Upper lobe of left lung (tissue), 4 donors: Measurements from ENCODE around the gene MYH7B.

Experiments
- EP300 ChIP-seq, 4 donors: sonication (generic); formaldehyde crosslinking; IDR thresholded peaks; one replicate each; pipeline ENCODE4 v1.5.1; 2017; ENCODE audit warnings: antibody characterized with exemption in 4 of 4, control low read depth in 2 of 4
- POLR2A ChIP-seq, 4 donors: fragments of 450-650 bp; IDR thresholded peaks; one replicate each; pipeline ENCODE4 v1.5.1; 2016 to 2017; ENCODE audit warnings: antibody characterized with exemption in 4 of 4, mild to moderate bottlenecking in 2 of 4
- POLR2AphosphoS5 ChIP-seq, 2 donors: sonication (generic); formaldehyde crosslinking; IDR thresholded peaks; one replicate each; pipeline ENCODE4 v1.5.1; 2017; ENCODE audit warnings: antibody characterized with exemption in 2 of 2
- TF ChIP-seq, protein P1 (sequence below), 6 experiments: fragments of 450-650 bp in 4 of 6; fragments of 200-600 bp in 2 of 6; sonication (generic) in 2 of 6; IDR thresholded peaks; one replicate each; pipeline ENCODE4 v1.5.1; 2016 to 2019; ENCODE audit warnings: antibody characterized with exemption in 6 of 6

DNA sequence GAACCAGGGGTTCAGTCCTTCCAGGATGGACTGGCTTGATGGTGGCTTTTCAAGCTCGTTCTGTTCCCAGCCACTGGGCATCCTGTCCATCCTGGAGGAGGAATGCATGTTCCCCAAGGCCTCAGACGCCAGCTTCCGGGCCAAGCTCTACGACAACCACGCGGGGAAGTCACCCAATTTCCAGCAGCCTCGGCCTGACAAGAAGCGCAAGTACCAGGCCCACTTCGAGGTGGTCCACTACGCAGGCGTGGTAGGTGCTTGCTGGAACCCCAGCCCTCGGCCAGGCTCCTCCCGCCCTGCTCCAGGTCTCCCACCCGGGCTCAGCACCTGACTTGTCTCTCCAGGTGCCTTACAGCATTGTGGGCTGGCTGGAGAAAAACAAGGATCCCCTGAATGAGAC lies 34.0 kb downstream of the MYH7B start:
- TF ChIP-seq POLR2A (IDR thresholded peaks at IDR 0.05), result no peak
- TF ChIP-seq, protein P1, sequence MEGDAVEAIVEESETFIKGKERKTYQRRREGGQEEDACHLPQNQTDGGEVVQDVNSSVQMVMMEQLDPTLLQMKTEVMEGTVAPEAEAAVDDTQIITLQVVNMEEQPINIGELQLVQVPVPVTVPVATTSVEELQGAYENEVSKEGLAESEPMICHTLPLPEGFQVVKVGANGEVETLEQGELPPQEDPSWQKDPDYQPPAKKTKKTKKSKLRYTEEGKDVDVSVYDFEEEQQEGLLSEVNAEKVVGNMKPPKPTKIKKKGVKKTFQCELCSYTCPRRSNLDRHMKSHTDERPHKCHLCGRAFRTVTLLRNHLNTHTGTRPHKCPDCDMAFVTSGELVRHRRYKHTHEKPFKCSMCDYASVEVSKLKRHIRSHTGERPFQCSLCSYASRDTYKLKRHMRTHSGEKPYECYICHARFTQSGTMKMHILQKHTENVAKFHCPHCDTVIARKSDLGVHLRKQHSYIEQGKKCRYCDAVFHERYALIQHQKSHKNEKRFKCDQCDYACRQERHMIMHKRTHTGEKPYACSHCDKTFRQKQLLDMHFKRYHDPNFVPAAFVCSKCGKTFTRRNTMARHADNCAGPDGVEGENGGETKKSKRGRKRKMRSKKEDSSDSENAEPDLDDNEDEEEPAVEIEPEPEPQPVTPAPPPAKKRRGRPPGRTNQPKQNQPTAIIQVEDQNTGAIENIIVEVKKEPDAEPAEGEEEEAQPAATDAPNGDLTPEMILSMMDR (IDR thresholded peaks at IDR 0.05), result no peak
- TF ChIP-seq EP300 (IDR thresholded peaks at IDR 0.05), result no peak
- TF ChIP-seq POLR2AphosphoS5 (IDR thresholded peaks at IDR 0.05), result no peak
